ENCODE results near the gene B3GNT8. TPM values are rescaled to one million over a fixed set of nuclear protein-coding genes. Genes with fewer than 3 reads are reported as not detected.

The B3GNT8 gene

GRCh38 chr19:41376241-41376997 lies 50.8 kb downstream of the B3GNT8 start, which contains the start of gene TMEM91:
Gene TMEM91 (plus strand): TSS chr19:41376533. CDS start chr19:41378310, 1,777 bp downstream.
- 1% methylated on average over 47 of the region's 47 CpGs for WGBS

More at GRCh38 chr19:41376241-41376997, 50.8 kb downstream of the B3GNT8 start, which contains the start of gene TMEM91:
- H3K9ac ChIP-seq (ENCODE audit: low read length) = peak within 1 kb of the TSS; percentile 85
- H2AK5ac ChIP-seq (ENCODE audit: low read length, severe bottlenecking) = peak within 1 kb of the TSS; percentile 4
- no peaks in the 10 kb centered on the region for H3K36me3 ChIP-seq (ENCODE audit: control insufficient read depth in 1 of 2, insufficient read depth in 2 of 2, low read depth in 1 of 2, low read length in 2 of 2)
- peak within 1 kb of the TSS; percentile 99 for H3K4me2 ChIP-seq (ENCODE audit: low read length, poor library complexity, severe bottlenecking)
- H3K4me1 ChIP-seq (ENCODE audit: control insufficient read depth, insufficient read depth, low read depth, low read length) = peaks cover 30% of the 10 kb centered on the region
- peak within 1 kb of the TSS; percentile 81 for H4K8ac ChIP-seq (ENCODE audit: low read length)
- peak within 1 kb of the TSS in 1 of 2 experiments; percentile 4 for H3K14ac ChIP-seq (ENCODE audit: low read length in 2 of 2)
- peak within 1 kb of the TSS in 1 of 2 experiments; percentile 75 for H2BK12ac ChIP-seq (ENCODE audit: low read length in 2 of 2)
- no peak within 1 kb of the TSS for H3K27ac ChIP-seq (ENCODE audit: low read length, poor library complexity, severe bottlenecking)
- H3K79me1 ChIP-seq (replicated peaks; ENCODE audit: low read length, poor library complexity, severe bottlenecking) = peaks cover 21% of the 10 kb centered on the region
- H3K23ac ChIP-seq (ENCODE audit: low read length in 2 of 2) = no peak within 1 kb of the TSS
- H4K91ac ChIP-seq (ENCODE audit: low read length) = peak within 1 kb of the TSS; percentile 65
- peak within 1 kb of the TSS; percentile 74 for H2BK15ac ChIP-seq (ENCODE audit: low read depth, poor library complexity, severe bottlenecking)
- H3K18ac ChIP-seq (ENCODE audit: low read depth in 1 of 2, low read length in 2 of 2) = peak within 1 kb of the TSS; percentile 56 to 95
- no peaks in the 10 kb centered on the region for H3K9me3 ChIP-seq (ENCODE audit: control insufficient read depth, low read length)
- no peaks in the 10 kb centered on the region for H3K27me3 ChIP-seq (ENCODE audit: control insufficient read depth in 1 of 2, insufficient read depth in 1 of 2, low read length in 2 of 2)
- peak within 1 kb of the TSS; percentile 63 to 78 for H3K4me3 ChIP-seq (ENCODE audit: insufficient read depth in 1 of 2, low read depth in 1 of 2, low read length in 2 of 2)
- H3K4ac ChIP-seq (ENCODE audit: low read depth in 1 of 2, low read length in 2 of 2) = peak within 1 kb of the TSS; percentile 60 to 87
- H2BK5ac ChIP-seq (ENCODE audit: low read depth, low read length, poor library complexity, severe bottlenecking) = no peak within 1 kb of the TSS
- DNase-seq = peak; percentile 64
- H2AFZ ChIP-seq (ENCODE audit: low read depth, low read length) = peak within 1 kb of the TSS; percentile 91
- no peak within 1 kb of the TSS for H2BK120ac ChIP-seq (ENCODE audit: low read depth, low read length)

Small RNA genes within 50 kb of the gene (small RNA-seq; reads per million reads assigned to genes)
- gene RF00017 (ENCODE audit: low read depth) = not detected

Measured in mesenchymal stem cell (in vitro differentiated cells and primary cell).